GM21825 (cell line): Measurements from ENCODE around the gene LOXL3.

Experiments
- ATAC-seq: cut with Tn5 transposase; IDR thresholded peaks from one replicate; pipeline ENCODE4 v1.9.1; 2021; ENCODE audit warnings: mild to moderate bottlenecking, moderate library complexity; ENCODE audit not compliant: unreplicated experiment

LOXL3 gene

GRCh38 chr2:74553892-74554819 is at the start of gene LOXL3, which contains the start of gene DOK1:
TSS of gene LOXL3 (minus strand) at chr2:74553942. CDS start at chr2:74552634, 1,308 bp downstream.
TSS of gene DOK1 (plus strand) at chr2:74554720. CDS start at chr2:74554755, 35 bp downstream.
- ATAC-seq, result peak; percentile 55

DNA sequence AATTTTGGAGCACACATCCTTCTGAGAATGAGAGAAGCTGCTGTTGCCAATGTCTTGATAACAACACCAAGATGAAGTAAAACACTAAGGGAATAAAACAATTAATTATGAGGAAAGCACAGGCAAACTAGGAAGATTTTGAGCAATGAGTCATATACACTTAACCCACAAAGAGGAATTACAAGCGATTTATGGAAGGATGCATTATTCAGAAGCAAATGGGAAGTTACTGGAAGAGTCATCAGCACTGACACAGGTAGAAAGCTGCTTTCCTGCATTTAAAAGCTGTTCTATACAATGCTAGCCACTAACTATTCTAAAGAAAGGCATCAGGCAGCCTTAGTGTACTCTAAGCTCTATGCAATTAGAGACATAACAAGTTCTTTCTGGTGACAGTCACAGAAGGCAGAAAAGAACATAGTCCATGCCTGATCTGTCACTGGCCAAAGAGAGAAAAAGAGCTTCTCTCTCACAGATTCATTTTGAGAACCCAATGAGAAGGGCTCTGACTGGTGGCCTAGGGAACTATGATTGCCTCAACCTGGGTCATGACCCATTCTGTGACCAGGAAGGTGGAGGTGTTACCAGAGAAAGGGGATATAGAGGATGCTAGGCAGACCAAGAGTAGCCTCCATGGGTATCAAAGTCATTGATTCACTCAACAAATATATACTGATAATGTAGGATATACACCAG is 49.0 kb upstream of the LOXL3 start:
- ATAC-seq, result no peak

DNA sequence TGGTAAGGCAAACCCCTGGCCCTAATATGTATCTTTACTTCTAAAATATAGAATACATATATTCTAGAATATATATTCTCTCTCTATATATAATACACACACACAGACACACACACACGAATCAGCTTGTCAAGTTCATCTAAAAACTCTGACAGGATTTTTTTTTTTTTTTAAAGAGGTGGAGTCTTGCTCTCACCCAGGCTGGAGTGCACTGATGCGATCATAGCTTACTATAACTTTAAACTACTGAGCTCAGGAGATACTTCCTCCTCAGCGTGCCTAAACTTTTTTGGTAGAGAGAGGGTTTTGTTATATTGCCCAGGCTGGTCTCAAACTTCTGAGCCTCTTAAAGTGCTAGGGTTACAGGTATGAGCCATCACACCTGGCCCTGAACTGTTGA is 45.9 kb upstream of the LOXL3 start:
- ATAC-seq, result no peak

DNA sequence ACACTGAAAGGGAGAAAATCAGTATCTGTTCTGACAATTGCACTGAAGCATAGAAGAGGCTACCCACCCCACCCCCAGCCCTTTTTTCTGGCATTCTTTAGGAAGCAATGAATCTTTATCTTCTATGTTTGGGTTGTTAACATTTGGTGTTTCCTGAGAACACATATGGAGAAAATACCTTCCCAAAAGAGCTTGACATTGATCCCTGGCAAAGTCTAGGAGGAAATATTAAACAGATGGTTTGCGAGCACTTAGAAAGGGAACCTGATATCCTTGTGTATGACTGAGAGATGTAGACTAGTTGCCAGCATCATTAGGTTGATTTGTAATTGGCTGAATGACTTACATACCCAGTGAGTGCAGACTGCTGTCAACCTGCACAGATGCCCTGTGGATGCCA is 43.7 kb upstream of the LOXL3 start:
- no peak for ATAC-seq

- no peak for ATAC-seq
Observed at GRCh38 chr2:74596584-74596983, 42.8 kb upstream of the LOXL3 start.

GRCh38 chr2:74593826-74594772 is 40.4 kb upstream of the LOXL3 start:
- ATAC-seq, result no peak

DNA sequence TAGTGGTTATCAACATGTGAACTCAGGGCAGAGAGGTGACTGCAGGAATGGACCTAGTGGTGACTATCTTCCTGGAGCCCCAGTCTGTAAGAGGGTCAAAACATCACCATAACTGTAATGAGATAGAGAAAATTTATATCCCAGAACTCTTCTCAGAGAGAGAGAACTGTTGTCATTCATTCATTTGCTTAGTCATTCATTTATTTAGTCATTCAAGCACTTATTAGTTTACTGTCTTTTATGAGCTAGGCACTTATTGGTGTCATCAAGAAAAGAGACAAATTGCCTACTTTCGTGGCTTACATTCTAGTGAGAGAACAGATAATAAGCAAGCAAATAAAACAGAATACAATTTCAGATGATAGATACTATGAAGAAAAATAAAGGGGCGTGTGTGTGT is 34.9 kb upstream of the LOXL3 start:
- no peak for ATAC-seq

- ATAC-seq, result peak; percentile 62
Observed at GRCh38 chr2:74587664-74588277, 34.0 kb upstream of the LOXL3 start.

GRCh38 chr2:74585406-74586185 is 31.9 kb upstream of the LOXL3 start:
- ATAC-seq, result peak; percentile 49

- peak; percentile 63 for ATAC-seq
Observed at GRCh38 chr2:74584088-74584645, 30.4 kb upstream of the LOXL3 start.

- ATAC-seq, result no peak
Observed at GRCh38 chr2:74583504-74583903, 29.8 kb upstream of the LOXL3 start.

DNA sequence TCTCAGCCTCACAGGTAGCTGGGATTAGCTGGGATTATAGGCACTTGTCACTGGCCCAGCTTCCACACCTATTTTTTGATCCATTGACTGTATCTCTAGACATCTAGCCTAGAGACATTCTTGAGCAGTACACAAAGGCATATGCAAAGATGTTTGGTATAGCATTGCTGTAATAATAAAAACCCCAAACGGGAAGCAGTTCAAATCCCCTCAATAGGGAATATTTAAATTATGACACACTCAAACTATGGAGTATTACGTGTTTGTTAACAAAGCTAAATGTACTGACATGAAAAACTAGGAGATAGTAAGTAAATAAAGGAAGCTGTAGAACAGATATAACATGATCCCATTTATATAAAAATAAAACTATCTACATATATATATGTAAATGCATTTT is 28.4 kb upstream of the LOXL3 start:
- ATAC-seq, result no peak

GRCh38 chr2:74581463-74581862 is 27.7 kb upstream of the LOXL3 start:
- ATAC-seq, result no peak

DNA sequence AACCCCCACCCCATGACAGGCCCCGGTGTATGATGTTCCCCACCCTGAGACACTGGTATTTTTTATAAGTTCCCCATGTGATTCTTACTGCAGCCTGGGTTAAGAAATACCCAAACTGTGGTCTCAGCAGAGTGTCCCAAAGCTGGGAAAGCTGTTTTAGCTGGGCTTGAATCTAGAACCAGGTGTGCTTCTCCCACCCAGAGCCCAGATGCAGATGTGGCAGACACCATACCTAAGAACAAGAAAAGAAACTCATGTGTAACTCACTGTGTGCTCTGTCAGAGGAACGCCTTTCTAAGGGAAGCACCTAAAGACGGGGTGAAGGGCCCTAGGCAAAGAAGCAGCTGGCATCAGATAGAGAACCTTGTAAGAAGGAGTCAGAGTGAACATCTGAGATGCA is 24.7 kb upstream of the LOXL3 start:
- no peak for ATAC-seq

- ATAC-seq, result peak; percentile 38
Observed at GRCh38 chr2:74577448-74577847, 23.7 kb upstream of the LOXL3 start.

DNA sequence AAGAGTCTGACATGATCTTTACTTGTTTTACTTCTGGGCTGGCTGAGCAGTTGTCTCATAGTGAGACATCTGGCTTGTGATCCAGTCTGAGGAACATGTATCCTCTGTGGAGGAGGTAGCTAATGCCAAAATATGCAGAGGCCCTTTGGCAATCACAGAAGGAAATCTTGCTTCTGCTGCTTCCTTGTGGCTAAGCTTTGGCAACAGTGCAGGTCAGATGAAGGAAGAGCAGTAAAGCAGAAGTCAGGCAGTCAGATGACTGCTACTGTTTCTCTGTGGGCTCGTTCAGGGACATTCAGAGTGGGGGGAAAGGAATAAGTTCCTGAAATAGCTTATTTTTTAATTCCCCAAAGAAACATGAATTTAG is 23.1 kb upstream of the LOXL3 start:
- ATAC-seq, result peak; percentile 26

DNA sequence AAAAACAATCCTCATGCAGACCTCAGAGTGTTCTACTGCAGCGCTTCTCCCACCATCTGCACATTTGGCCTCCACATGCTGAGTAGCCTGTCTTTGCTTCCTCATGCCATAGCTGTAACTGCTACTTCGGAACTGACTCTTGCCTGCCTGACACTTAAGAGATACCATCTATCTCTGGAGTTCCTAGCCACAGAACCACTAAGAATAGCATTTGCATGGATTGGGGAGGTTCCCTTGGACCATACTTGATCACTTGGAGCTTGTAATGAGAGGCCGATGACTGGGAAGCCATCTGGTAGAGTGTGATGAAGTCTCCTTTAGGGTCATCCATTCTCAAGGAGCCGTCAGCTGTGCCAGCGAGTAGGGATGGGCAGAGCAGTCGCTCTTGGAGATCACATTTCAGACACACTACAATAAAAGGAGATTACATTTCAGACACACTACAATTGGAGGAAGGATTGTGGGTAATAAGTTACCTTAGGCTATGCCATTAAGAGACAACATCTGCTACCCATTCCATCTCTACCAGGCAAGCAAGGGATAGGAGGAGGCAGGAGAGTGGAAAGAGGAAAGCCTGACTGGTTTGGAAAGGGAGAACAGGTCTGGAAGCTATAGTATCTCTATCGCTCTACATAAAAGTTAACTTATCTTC is 22.6 kb upstream of the LOXL3 start:
- no peak for ATAC-seq

DNA sequence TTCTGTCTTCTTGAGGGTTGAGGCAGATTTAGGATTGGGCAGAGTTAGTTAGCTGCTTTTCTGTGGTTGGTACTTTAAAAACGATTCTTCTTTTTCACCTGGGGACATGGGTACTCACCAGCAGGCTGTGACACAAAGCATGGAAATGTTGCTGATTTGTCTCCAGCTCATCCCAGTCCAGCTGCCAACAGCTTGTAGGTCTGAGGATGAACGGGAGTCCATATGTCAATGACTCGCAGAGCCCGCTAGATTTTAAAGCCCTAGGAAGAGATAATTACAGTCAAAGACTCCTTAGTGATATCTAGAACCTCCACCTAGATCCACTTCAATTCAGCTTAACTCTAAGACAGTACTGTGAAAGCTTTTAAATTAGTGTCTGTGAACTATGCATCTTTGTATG is 21.6 kb upstream of the LOXL3 start:
- ATAC-seq, result no peak
